WTC11 (cell line): ENCODE data around the gene WTIP.
"Not testable (repeated sequence)": the region's sequence is repeated elsewhere in the genome, so short reads cannot be mapped to it uniquely, and the experiment has no call there.

Source experiments
- CTCF ChIP-seq: fragments of 200-600 bp; IDR thresholded peaks from 2 replicates; pipeline ENCODE4 v1.8.0; 2022; ENCODE audit warnings: antibody characterized with exemption
- E2F1 ChIP-seq: sonication (generic); formaldehyde crosslinking; IDR thresholded peaks from 2 replicates; pipeline ENCODE4 v1.8.0; 2022; ENCODE audit warnings: mild to moderate bottlenecking, missing genetic modification reagents
- ELF4 ChIP-seq: sonication (generic); formaldehyde crosslinking; IDR thresholded peaks from 2 replicates; pipeline ENCODE4 v1.8.1; 2022; ENCODE audit warnings: low read depth, mild to moderate bottlenecking, moderate library complexity, missing genetic modification reagents
- ESRRA ChIP-seq: sonication (generic); formaldehyde crosslinking; IDR thresholded peaks from 2 replicates; pipeline ENCODE4 v1.8.1; 2022; ENCODE audit warnings: mild to moderate bottlenecking, missing genetic modification reagents, borderline replicate concordance
- FOXK1 ChIP-seq: sonication (generic); formaldehyde crosslinking; IDR thresholded peaks from 2 replicates; pipeline ENCODE4 v1.8.0; 2022; ENCODE audit warnings: mild to moderate bottlenecking, moderate library complexity, missing genetic modification reagents
- FOXP4 ChIP-seq: sonication (generic); formaldehyde crosslinking; IDR thresholded peaks from 2 replicates; pipeline ENCODE4 v1.8.0; 2022; ENCODE audit warnings: mild to moderate bottlenecking, missing genetic modification reagents
- NR2C2 ChIP-seq: sonication (generic); formaldehyde crosslinking; IDR thresholded peaks from 2 replicates; pipeline ENCODE4 v1.8.0; 2022; ENCODE audit warnings: mild to moderate bottlenecking, missing genetic modification reagents
- NR3C1 ChIP-seq: sonication (generic); formaldehyde crosslinking; conservative IDR thresholded peaks from 2 replicates; pipeline ENCODE4 v1.8.1; 2023; ENCODE audit warnings: low read depth, mild to moderate bottlenecking, missing genetic modification reagents
- SP1 ChIP-seq: sonication (generic); formaldehyde crosslinking; conservative IDR thresholded peaks from 2 replicates; pipeline ENCODE4 v1.8.1; 2022; ENCODE audit warnings: missing genetic modification reagents
- USF1 ChIP-seq: sonication (generic); formaldehyde crosslinking; IDR thresholded peaks from 2 replicates; pipeline ENCODE4 v1.8.0; 2022; ENCODE audit warnings: mild to moderate bottlenecking, missing genetic modification reagents
- ZNF219 ChIP-seq: sonication (generic); formaldehyde crosslinking; IDR thresholded peaks from 2 replicates; pipeline ENCODE4 v1.8.0; 2023; ENCODE audit warnings: missing genetic modification reagents, mild to moderate bottlenecking, borderline replicate concordance
- ZNF671 ChIP-seq: fragments of 250-450 bp; sonication (Bioruptor Pico); IDR thresholded peaks from 2 replicates; pipeline ENCODE4 v1.8.0; 2021; ENCODE audit warnings: mild to moderate bottlenecking
- TF ChIP-seq, protein P1 (sequence below): sonication (generic); formaldehyde crosslinking; IDR thresholded peaks from 2 replicates; pipeline ENCODE4 v1.8.1; 2022; ENCODE audit warnings: low read depth, missing genetic modification reagents, borderline replicate concordance
- TF ChIP-seq, protein P2 (sequence below): sonication (generic); formaldehyde crosslinking; IDR thresholded peaks from 2 replicates; pipeline ENCODE4 v1.8.0; 2022; ENCODE audit warnings: mild to moderate bottlenecking, missing genetic modification reagents

- not testable (repeated sequence) for TF ChIP-seq FOXP4 (CRISPR knock-in tag); ZNF671 (CRISPR knock-in tag); CTCF; SP1 (CRISPR knock-in tag); ELF4 (CRISPR knock-in tag); ESRRA (CRISPR knock-in tag); NR3C1 (CRISPR knock-in tag); E2F1 (CRISPR knock-in tag); USF1; NR2C2; ZNF219 (CRISPR knock-in tag); FOXK1 (CRISPR knock-in tag)
- TF ChIP-seq, protein P1, sequence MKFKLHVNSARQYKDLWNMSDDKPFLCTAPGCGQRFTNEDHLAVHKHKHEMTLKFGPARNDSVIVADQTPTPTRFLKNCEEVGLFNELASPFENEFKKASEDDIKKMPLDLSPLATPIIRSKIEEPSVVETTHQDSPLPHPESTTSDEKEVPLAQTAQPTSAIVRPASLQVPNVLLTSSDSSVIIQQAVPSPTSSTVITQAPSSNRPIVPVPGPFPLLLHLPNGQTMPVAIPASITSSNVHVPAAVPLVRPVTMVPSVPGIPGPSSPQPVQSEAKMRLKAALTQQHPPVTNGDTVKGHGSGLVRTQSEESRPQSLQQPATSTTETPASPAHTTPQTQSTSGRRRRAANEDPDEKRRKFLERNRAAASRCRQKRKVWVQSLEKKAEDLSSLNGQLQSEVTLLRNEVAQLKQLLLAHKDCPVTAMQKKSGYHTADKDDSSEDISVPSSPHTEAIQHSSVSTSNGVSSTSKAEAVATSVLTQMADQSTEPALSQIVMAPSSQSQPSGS (CRISPR knock-in tag) = not testable (repeated sequence)
- TF ChIP-seq, protein P2, sequence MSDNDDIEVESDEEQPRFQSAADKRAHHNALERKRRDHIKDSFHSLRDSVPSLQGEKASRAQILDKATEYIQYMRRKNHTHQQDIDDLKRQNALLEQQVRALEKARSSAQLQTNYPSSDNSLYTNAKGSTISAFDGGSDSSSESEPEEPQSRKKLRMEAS (CRISPR knock-in tag) = not testable (repeated sequence)
Measured at GRCh38 chr19:34455783-34456480, 25.6 kb upstream of the WTIP start.
